HG03097 (cell line): ENCODE results near the gene DIAPH3.

Source experiments
- ATAC-seq: cut with Tn5 transposase; IDR thresholded peaks from one replicate; pipeline ENCODE4 v1.9.1; 2021; ENCODE audit not compliant: unreplicated experiment, low FRiP score

Gene DIAPH3

DNA sequence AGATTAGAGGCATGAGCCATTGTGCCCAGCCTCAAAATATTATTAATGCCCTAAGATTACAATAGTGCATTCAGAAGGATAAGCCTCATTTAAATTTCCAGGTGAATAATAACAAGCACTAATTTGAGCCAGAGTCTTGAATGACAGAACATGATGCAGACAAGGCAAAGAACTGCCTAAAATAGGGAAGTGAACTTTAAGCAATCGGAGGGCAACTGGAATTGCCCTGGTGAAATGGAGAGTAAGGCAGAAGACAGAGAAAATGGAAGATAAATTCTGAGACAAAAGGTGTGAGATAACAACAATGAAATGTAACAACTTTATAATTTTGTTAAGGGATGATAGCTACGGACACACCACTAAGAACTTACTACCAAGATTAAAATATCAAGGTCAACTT lies 199.9 kb downstream of the DIAPH3 start:
- ATAC-seq: no peak

DNA sequence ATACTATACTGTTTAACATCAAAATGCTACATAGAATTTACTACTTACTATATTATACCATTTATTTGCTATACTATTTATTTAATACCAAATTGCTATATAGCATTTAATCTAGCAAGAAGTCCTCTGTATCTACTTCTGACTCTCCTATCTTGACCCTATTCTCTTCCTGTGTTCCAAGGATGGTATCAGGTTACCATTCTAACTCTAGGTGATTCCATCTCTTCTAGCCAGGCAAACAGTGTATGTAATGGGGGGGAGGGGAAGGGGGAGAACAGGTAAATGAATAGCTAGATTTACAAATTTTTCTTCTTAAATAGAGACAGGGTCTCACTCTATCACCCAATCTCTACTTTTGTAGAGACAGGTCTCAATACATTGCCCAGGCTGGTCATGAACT lies 200.3 kb downstream of the DIAPH3 start:
- ATAC-seq: no peak

DNA sequence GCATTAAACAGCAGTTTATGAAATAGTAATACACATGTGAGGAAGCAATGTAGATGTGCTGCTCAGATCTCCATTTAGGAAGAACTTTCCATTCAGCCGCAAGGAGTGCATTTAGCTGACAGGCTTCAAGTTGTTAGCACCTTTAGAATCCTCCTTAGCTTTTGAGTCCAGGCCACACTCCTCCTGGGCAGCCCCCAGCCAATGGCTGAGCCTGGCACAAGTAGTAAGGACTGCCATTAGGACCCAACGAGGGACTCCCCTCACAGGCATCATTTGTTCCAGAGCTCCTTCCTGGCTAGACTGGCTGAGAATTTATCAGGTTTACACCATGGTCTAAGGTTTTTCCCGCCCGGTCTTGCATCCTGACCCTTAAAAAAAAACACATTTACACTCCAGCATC lies 201.4 kb downstream of the DIAPH3 start:
- ATAC-seq: no peak

DNA sequence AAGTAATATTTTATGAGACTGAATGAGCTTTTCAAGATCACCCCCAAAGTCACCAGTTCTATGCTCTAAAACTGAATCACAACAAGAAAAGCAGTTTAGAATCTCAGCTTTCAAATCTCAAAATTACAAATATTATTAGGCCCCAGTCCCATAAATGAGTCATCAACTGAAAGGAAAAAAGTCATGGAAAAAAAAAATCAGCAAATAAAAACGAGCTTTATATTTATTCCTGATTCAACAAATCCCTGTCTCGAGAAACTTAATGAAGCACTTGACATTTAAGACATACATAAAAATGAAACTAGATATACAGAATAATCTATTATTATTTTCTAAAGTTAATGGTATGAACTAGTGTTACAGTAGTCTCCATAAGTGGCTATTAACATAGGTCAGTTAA lies 203.0 kb downstream of the DIAPH3 start:
- ATAC-seq: no peak

DNA sequence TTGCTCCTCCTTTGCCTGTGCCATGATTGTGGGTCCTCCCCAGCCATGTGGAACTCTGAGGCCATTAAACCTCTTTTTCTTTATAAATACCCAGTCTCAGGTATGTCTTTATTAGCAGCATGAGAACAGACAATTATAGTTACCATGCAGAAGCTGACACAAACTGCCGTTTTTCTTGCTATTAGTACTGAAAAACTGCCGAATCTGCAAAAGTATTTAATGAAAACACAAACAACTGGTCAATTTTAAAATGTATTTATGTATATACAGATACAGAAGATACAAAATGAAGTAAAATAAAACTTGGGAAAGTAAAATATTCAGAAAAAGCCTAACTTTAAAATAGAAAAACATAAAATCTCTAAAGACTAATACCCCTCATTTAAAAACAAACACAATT lies 206.3 kb downstream of the DIAPH3 start:
- no peak for ATAC-seq

DNA sequence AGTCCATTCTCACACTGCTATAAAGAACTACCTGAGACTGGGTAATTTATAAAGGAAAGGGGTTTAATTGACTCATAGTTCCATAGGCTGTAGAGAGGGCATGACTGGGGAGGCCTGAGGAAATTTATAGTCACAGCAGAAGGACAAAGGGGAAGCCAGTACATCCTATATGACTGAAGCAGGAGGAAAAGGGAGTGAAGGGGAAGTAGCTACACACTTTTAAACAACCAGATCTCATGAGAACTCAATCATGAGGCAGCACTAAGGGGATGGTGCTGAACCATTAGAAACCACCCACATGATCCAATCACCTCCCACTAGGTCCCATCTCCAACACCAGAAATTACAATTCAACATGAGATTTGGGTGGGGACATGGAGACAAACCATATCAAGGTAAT lies 209.1 kb downstream of the DIAPH3 start:
- no peak for ATAC-seq

DNA sequence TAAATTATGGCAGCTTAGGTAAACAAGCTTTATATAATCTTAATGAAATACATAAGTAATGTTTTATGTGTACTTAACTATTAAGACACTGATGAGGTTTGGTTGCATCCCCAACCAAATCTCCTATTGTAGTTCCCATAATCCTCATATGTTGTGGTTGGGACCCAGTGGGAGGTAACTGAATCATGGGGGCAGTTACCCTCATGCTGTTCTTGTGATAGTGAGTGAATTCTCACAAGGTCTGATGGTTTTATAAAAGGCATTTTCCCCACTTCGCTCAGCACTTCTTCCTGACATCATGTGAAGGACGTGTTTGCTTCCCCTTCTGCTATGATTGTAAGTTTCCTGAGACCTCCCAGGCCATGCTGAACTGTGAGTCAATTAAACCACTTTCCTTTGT lies 212.7 kb downstream of the DIAPH3 start:
- ATAC-seq: no peak

DNA sequence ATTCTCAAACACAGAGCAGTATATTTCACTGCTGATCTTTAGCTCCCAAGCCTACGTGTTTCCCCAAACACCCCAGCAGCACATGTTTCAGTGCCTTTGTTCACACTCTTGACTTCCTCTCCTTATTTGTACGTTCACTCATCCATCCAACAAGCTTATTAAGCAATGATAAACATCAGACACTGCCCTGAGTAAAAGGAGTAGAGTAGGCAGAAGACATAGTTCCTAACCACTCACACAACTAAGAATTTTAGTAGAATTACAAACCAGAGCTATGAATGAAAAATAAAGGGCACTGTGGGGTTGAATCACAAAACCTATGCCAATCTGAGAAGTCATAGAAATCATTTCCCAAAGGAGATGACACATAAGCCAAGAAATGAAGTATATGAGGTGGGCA lies 213.5 kb downstream of the DIAPH3 start:
- no peak for ATAC-seq

DNA sequence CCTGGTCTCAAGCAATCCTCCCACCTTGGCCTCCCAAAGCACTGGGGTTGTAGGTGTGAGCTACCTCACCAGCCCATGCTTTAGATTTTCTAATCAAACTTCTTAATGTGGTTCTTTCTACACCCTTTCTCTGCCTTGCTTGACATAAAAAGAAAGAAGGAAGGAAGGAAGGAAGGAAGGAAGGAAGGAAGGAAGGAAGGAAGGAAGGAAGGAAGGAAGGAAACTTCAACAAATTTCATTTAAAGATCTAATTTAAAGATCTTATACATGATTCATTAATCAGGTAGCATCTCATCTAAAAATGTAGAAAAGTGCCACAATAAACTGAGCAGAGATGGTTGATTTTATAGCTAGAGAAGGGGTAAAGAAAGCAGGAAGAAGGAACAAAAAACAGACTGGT lies 215.0 kb downstream of the DIAPH3 start:
- no peak for ATAC-seq

DNA sequence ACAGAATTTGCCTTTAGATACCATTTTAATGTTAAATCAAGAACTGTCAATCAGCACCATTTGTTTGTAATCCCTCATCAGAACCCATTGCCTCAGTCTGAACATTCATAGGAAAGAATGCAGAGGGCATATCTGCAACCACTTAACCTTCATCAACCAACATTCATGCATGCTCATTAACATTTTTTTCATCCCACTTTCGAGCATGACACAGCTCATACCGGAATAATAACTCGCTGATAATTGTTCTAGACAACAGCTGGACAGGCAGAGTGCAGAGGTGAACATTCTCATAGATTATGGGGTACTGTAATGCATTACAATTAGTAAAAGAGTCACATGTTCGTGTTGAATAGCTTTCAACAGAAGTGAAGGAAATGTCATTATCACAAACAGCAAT lies 216.8 kb downstream of the DIAPH3 start:
- ATAC-seq: no peak

DNA sequence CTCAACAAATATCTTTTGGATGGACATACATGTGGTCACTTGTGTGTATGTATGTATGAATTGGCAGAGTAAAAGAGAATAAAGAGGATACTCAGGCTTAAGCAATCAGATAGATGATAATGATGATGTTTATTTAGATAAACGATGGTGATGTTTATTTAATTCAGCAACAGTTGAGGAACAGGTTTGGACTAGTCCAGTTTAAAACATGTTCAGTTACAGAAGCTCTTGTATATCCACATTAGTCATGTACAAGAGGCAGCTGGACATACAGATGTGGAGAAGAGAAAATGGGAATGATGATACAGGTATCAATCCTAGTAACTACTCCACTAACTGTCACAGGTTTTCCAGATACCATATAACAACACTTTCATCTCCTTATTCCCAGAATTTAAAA lies 232.1 kb downstream of the DIAPH3 start:
- ATAC-seq: no peak

DNA sequence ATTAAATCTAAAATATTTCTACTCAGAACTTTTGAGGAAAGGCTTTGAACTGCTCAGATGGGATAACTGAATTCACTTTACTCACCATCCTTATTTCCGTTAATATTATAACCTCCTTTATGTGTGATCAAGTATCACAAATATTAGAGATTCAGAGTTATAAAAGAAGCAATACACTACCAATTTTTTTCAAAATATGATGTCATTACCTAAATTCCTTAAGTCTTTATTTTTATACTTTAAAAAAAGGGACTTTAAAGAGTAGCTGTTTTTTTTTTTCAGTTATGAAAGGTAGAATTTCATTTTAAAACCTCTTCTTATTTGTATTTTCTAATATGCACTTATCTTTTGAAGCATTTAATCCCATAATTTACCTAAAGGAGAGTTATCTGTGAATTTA lies 239.5 kb downstream of the DIAPH3 start:
- ATAC-seq: no peak

DNA sequence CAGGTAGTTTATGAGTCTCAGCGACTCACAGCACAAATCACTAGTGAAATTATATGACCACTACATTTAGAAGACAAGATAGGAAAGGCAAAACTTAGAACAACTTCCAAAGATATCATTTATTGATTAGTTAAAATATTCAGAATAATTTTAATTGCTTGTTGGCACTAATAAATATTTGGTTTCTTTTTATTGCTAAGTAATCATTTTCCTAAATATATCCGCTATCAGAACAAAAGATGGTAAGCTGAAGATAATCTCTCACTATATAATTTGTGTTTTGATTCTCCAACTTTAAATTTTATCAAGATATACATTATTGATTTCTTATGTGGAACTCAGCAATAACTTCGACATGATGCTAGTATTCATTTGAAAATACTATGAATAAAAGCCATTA lies 248.5 kb downstream of the DIAPH3 start:
- ATAC-seq: no peak

DNA sequence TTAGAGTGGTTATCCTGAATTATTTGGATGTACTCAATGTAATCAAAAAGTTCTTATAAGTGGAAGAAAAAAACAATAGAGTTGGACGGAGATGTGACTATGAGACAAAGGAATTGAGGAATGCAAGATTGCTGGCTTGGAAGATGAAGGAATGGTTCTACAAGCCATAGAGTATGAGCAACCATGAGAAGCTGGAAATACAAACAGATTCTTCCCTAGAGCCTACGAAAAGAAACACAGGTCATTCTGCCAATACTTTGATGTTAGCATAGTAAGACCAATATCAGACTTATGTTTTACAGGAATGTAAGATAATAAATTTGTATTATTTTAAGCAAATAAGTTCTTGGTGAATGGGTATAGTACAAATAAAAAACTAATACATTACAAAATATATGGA lies 249.2 kb downstream of the DIAPH3 start:
- no peak for ATAC-seq

DNA sequence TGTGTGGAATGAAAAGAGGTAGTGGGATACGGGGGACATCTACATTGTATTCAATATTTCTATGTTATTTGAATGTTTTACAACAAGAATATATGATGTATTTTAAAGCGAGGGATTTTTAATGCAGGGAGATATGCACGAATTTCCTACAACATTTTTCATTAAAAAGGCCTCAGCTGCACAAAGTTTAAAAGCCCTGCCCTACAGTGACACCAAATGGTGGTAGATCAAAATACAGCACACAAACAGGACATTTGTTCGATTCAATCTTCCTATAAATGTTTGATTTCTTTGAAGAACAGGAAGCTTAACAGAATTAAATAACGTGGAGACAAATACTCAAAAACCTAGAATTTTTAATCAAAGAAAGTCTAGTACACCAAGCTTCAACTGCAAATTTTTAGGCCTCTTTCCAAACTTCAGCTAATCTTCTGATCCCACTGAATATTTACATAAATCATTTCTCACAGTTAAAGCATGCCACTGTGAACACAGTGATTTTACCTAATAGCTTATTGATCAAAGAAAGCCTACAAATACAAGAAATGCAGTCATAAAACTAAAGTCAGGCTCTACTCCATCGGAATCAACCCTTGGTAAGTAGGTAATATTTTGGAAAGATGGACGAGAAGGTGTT lies 257.2 kb downstream of the DIAPH3 start:
- ATAC-seq: no peak

DNA sequence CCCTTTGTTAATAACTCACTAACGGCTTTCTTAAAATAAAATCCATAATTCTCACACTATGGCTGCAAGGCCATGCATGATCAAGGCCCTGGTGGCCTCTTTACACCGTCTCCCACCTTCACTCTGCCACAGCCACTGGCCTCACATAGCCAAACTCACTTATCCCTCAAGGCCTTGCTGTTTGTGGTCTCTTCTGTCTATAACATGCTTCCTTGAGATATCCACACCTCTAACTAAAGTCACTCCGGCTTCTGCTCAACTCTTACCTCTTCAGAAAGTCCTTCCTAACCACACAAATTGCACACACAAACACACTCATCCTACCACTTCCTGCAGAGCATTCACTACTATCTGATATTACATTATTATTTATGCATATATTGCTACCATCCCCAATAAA lies 262.5 kb downstream of the DIAPH3 start:
- no peak for ATAC-seq

DNA sequence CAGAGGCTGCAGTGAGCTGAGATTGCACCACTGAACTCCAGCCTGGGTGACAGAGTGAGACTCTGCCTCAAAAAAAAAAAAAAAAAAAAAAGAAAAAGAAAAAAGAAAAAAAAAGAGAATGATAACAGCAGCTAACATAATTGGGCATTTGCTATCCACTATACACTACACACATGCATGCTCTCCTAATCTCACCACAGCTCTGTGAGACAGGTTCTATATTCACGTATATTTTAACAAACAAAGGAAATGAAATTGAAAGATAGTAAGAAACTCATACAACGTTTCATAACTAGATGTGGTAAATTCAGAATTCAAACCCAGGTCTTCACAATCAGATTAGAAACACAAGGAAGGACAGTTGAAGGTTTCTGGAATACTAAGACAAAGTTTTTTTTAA lies 265.7 kb downstream of the DIAPH3 start:
- no peak for ATAC-seq

DNA sequence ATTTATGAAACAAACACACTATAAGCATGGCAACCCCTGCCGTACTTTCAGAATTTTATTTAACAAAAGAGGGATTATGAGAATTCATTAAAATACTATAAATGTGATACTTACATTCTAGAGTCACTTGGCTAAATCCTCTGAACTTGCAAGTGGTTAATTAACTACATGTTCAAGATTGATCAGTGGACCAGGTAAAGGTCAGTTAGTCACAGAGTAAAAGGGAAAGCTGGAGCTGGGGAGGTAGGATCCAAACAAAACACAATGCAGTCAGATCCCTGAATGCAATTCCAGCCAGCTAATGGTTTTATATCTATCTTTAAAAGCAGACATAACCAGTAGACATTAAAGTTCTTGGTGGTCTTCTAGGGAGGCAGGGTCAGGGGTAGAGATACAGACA lies 270.5 kb downstream of the DIAPH3 start:
- ATAC-seq: no peak

DNA sequence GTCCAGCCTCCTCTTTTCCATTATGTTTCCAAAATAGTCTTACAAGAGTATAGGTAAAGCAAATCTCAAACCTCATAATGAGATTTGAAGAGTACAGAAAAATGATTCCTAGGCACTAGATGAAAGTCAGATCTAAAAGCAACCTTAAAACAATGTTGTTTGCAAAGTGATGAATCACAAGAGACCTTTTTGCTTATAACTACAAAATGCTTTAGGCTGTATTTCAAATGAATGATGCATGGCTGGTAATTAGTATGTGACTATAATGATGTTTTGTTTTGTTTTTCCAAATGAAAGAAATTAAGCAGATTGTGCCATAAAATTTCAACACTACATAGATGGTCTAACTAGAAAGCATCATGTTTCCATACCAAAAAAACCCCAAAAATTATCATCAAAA lies 272.7 kb downstream of the DIAPH3 start:
- ATAC-seq: no peak

DNA sequence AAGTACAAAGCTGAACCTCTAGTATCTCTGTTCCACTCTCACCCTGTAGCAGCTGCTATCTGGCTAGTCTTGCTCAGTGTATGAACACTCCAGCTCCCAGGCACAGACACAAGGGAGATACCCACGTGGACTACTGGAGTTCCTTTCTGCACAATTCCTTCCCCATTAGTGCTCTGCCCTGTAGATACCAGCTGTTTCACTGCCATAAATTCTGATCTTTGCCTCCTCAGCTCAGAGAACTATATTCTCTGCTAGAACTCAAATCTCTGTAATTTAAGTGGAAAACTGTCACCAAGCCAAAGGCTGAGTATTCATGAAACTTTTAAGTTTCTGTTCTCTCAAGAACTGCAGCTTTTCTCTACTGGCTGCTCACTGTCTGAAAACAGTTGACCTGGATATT lies 273.7 kb downstream of the DIAPH3 start:
- no peak for ATAC-seq

DNA sequence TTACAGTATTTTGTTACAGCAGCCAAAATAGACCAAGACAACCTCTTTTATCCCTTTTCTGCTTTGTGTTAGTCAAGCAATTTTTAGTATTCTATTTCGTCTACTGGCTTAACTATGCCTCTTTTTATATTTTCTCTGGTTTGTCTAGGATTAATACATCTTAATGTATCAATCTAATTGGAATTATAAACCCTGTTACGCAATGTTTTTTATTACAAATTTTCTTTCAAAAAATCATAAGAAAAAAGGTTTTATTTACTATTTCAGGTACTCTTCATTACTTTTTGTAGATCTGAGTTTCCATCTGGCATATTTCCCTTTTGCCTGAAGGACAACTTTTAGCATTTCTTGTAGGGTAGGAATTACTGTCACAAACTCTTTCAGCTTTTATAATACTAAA lies 275.3 kb downstream of the DIAPH3 start:
- no peak for ATAC-seq

DNA sequence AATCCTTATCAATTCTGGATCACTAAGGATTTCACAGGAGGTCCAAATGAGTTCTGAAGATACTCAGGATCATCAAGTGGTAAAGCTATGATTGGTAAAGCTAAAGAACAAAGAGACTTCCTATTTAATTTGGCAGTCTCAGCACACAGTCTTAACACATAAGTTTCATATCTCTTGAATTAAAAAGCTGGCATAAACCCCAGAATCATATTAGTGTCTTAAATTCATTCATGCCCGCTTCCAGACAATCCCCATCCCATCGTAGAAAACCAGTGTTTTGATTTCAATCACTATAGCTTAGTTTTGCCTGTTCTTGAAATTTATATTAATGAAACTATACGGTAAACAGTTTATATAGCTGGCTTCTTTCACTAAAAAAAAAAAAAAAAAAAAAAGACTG lies 278.7 kb downstream of the DIAPH3 start:
- no peak for ATAC-seq

DNA sequence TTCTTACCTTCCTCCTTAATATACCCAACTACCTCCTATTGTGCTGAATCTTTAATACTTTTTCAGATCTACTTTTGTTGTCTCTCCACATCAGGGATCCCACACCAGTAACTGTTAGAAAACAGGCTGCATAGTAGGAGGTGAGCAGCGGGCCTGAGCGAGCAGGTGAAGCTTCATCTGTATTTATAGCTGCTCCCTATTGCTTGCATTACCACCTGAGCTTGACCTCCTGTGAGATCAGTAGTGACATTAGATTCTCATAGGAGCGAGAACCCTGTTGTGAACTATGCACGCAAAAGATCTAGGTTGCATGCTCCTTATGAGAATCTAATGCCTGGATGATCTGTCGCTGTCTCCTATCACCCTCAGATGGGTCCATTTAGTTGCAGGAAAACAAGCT lies 279.8 kb downstream of the DIAPH3 start:
- ATAC-seq: no peak
